Hepatic stellate cell (primary cell): ENCODE measurements around the gene REC8.
"Not testable (repeated sequence)": the region's sequence is repeated elsewhere in the genome, so short reads cannot be mapped to it uniquely, and the experiment has no call there.

Source experiments
- DNase-seq: peaks from one replicate; pipeline ENCODE4 v3.0.0; 2011; ENCODE audit warnings: low spot score

Gene REC8

GRCh38 chr14:24184104-24184970 is 12.5 kb downstream of the REC8 start:
- DNase-seq, result no peak

- no peak for DNase-seq
These were observed 13.1 kb downstream of the REC8 start for GRCh38 chr14:24185026-24185425.

GRCh38 chr14:24185741-24186140 is 13.9 kb downstream of the REC8 start:
- no peak for DNase-seq

GRCh38 chr14:24186831-24187538 is 15.1 kb downstream of the REC8 start:
- no peak for DNase-seq

GRCh38 chr14:24187539-24187915 is 15.6 kb downstream of the REC8 start:
- DNase-seq, result no peak

- DNase-seq, result peak; percentile 99
These were observed 16.6 kb downstream of the REC8 start, which contains the start of gene IPO4 for GRCh38 chr14:24188251-24189058. IPO4 (minus strand) TSS chr14:24188816; CDS start chr14:24188787, 29 bp downstream.

GRCh38 chr14:24189059-24189375 is 17.1 kb downstream of the REC8 start:
- no peak for DNase-seq

GRCh38 chr14:24189460-24189859 is 17.6 kb downstream of the REC8 start:
- DNase-seq, result no peak

GRCh38 chr14:24190416-24190815 is 18.5 kb downstream of the REC8 start:
- DNase-seq, result no peak

GRCh38 chr14:24192933-24193332 is 21.1 kb downstream of the REC8 start:
- DNase-seq, result no peak

GRCh38 chr14:24194186-24194872 is 22.4 kb downstream of the REC8 start:
- no peak for DNase-seq

- DNase-seq, result no peak
These were observed 22.9 kb downstream of the REC8 start for GRCh38 chr14:24194873-24195185.

- DNase-seq, result peak; percentile 95
These were observed 23.5 kb downstream of the REC8 start, which contains the start of gene TM9SF1 for GRCh38 chr14:24195186-24196070. TM9SF1 (minus strand) TSS chr14:24195441; CDS start chr14:24195019, 422 bp downstream.

GRCh38 chr14:24196071-24197055 is 24.5 kb downstream of the REC8 start:
- DNase-seq, result peak; percentile 53

- DNase-seq, result no peak
These were observed 25.2 kb downstream of the REC8 start for GRCh38 chr14:24197056-24197450.

- no peak for DNase-seq
These were observed 27.1 kb downstream of the REC8 start for GRCh38 chr14:24198814-24199524.

GRCh38 chr14:24202538-24202937 is 30.7 kb downstream of the REC8 start:
- not testable (repeated sequence) for DNase-seq

GRCh38 chr14:24203249-24203886 is 31.5 kb downstream of the REC8 start:
- not testable (repeated sequence) for DNase-seq
